Daoy (cell line): ENCODE results near the gene GJD3. TPM values are rescaled to one million over a fixed set of nuclear protein-coding genes. Genes with fewer than 3 reads are reported as not detected.

Experiments
- DNase-seq: peaks from one replicate; pipeline ENCODE4 v3.0.0-alpha.2; 2015; ENCODE audit warnings: low read depth
- total RNA-seq: library from RNA; depleted of rRNA; stranded (reverse); fragments of >200 nt; shearing (Covaris generic); gene quantifications from 2 replicates; pipeline ENCODE4 v1.2.3, GENCODE V29; 2014

Gene GJD3
- total RNA-seq, 1 experiment from 2014 or later, result not detected

DNA sequence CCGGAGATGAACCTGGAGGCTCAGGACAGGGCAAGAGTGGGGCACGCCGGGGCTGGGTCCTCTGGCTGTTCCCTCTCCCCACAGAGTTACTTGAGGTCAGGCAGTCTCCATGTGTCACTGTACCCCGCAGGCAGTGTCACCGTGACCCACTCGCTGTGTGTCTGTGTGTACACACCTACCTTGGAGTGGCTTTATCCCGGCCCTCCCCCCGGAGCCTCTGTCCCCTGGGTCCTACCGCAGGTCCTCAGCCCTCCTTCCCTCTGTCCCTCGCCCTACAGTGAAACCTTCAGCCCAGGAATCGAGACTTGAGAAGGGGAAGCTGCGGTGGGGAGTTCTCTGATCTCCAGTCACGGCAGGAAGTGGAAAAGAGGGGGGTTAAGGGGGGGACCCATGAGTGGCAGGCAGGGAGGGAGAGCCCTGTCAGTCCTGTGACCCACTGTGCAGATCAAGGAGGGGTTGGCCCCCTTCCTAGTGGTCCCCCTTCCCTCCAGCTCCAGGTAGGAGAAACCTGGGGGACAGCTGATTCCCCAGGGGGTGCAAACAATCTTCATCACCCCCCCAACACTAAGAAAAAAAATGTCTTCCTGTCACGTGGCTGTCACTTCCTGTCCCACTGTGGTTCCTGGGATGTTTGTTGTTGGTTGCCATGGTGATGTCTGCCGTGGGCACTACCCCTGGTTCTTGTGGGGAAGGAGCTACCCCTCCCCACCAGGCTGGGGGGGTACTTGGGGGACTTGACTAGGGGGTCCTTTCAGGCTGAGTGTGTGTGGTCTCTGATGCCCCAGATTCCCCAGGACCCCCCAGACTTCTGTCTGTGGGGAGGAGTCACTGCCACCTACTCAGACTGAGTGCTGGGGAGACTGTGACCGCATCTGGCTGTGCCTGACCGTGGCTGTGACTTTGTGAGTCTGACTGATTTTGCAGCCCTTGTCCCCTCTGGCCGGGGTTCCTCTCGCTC lies 41.9 kb downstream of the GJD3 start:
- DNase-seq, result peak; percentile 91

DNA sequence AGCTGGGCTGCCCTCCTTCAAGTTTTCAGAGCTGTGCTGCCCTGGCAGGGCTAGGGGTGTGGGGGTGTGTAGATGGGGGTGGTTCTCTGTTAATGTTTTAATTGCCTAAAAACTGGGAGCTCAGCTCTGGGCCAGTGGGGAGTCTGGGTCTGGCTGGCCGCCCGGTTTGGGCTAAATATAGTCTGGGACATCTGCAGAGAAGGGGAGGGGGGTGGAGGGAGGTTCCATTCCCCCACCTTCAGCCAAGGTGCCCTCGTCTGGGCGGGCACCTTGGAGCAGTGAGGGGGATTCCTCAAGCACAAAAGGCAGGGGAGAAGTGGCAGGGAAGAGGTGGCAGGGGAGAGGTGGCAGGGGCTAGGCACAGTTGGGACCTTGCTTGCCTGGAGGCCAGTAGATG lies 42.6 kb downstream of the GJD3 start:
- no peak for DNase-seq

DNA sequence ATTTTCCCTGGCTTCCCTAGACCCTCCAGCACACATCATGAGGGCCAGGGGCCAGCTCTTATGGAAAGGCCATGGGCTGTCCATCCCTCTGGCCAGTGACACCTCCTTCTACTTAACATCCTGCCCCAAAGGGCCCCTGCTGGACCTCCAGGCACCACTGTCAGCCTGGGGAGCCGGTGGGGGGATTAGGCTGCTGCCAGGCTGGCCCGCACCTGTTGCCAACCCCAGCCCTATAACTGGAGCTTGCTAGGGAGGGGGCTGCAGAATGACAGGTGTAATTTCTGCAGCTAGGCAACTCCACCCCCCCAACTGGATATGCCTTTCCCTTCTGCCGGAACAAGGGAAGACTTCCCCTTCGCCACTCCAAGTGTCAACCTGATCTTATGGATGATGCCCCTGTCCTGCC lies 43.0 kb downstream of the GJD3 start:
- no peak for DNase-seq

DNA sequence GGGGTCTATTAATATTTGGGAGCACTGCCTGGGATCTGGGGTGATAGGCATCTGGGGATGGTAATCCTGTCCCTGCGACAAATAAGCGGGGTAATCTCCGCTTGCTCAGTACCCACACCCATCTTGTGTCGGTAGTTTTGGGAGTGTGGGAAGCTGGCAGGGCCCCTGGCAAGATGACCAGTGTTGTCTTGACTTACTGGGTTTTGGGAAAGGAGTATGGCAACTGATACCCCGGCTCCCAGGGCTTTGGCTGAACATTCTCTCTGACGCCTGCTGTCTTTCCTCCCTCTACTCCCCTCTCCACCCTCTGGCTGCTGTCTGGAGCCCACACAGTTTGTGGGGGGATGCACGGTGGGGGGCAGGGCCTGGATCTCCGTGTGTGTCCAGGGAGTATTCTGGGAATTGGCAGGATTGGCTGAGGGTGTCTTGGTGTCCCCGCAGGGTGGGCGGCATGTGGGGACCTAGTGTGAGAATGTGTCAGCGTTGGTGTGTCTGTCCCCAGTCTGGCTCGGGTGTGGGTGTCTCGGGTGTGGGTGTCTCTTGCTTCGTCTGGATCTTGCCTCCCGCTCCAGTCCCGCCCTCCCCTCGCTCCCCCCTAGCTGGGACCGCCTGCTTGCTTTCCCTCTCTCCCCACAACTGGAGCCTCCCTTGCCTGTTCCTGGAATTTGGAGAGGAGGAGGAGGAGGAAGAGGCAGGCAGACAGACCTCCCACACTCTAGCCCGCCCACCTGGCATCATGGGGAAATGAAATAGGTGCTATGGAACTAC lies 43.6 kb downstream of the GJD3 start:
- peak; percentile 55 for DNase-seq

DNA sequence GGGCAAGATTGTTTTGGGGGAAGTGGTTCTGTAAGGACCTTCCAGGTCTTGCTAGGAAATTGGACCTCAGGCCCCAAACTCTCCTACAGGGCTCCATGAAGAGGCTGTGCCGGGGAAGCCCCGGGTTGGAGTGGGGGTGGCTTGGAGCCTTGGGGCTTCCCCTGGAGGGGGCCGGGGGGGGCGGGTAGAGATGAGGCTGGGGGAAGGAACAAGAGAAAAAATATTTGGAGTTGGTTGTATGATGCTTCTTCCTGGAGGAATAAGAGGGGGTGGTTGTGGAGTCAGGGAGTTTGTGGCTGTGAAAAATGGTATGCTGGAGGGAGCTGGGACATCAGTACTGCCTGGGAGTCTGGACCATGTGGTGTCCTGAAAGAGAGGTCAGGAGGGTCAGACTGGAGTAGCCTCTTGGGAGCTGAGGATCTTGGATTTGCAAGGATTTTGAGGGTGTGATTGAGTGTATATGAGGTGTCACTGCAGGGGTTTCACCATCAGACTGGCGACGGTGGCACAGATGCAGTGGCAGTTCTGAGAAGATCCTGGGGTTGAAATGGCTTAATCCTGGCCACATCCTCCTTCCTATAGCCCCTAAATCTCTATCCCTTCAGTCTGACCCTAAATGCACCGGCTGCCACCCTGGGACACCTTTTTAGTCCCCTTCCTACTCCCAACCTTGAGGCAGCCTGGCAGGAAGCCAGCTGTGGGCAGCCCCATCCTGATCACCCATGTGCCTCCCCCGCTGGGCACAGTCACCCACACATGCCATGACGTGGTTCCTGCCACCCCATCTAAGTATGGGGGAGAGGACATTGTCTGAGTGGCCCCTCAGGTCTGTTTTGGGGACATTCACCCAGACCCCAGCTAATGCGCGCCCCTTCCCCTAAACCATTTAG lies 44.6 kb downstream of the GJD3 start:
- DNase-seq, result peak; percentile 61

DNA sequence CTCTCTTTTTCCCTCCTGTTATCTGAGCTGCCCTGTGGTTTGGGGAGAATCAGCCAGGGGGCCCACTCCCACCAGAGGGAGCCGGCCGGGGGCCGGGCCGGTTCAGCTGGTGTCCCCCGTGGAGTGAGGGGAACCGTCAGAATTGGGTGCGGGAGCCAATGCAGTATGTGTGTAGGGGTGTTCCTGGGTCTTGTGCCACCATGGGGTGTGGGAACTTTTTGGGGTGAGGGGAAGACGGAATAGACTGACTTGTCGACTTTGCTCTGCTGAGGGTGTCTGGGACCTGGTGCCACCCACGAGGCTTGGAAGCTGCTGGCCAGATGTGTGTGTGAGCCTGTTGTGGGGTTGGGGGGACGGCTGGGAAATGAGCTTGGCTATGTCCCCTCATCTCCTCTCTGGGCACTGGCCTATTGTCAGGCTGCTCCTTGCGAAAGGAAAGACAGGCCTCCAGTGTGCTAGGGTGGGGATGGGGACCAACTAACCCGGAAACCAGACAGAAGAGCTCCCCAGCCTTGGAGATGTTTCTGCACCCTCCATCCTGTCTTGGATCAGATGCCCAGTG lies 45.6 kb downstream of the GJD3 start:
- DNase-seq, result no peak

DNA sequence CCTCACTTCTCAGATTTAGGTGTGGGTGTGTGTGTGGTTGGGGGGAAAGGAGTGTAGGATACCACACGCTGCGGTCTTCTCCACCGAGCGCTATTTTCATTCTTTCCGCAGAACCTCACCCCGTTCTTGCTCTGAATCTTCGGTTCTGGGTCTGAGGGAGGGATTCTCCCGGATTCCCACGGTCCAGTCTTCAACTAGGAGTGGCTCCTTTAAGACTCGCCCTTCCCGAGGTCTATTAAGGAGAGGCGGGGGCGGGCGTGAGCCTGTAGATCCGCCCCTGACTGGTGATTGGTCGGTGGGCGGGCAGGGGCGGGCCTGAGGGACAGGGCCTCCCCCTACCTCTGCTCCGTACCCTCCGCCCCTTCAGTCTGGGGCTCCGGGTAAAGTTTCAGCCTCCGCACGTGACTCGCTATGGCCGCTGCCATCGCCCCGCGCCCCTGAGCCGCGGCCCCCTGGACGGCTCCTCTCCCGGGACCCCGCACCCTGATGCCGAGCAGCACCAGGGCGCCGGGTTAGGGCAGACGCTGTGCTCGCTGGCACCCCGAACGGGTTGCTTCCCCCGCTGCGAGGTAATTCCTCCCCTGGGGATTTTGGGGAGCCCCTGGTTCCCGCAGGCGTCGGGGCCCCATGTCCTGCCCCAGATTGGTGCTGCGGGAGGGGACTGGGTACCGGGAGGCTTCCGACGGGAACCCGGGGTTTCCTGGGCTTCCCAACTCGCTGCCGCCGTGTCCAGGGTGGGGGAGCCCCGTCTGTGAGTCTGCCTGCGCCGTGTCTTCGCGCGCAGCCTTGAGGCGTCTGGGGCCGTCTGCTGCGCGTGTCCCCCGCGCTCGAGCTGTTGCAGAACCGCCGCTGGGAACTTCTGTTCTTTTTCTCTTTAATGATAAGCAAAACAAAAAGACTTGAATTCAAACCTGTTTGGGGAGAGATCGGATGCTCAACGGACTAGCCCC lies 46.4 kb downstream of the GJD3 start:
- peak; percentile 98 for DNase-seq

DNA sequence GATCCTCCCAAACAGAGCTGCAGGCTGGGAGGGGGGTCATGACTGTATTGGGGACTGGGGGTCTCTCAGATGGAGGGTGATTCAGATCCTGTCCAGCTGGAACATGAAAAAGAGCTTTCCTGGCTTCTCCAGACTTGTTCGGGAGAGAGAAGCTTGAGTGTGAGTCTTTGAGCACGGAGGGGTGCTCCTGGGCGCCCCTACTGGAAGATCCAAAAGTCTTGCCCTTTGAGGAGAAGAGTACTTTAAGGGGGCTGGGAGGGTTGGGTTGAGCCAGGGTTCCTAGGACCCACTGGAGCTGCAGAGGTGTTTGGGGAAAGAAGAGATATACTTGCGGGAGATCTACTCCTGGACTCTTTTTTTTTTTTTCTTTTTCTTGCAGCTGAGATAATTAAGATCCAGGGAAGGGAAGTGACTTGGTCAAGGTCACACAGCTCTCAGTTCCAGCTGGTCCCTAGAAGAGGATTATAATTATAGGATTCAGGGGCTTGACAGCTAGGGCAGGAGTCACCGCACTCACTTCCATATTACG lies 47.1 kb downstream of the GJD3 start:
- DNase-seq, result peak; percentile 77

DNA sequence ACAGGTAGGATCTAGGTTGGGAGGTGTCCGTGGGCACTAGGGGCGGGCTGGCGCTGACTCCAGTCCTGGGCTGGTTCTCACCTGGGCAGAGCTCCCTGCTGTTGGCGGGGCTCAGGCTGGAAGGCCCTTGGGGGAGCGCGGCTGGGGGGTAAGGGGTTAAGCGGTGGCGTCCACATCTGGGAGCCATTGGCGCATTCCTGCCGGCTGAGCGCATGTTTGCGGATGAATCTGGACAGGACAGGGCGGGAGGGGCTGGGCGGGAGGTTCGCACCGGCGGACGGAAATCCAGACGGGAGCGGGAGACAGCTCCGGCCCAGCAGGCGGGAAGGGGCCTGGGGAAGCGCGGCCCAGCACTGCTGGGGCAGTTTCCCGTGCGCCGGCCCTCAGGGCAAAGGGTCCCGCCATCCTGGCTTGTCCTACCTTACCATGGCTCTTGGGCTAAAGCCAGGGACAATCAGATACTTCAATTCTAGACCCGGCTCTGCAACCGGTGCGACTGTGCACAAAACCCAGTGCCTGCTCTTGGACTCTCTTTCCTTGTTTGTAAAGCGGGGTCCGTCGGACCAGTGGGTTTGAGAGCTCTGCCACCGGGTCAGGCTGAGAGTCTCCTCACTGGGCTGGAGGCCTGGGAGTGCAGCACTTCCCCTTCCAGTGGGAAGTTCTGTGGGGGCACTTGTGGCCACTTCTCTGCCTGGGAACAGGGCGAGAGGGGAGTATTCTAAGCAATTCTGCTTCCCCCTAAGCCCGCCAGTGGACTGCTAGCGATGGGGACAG lies 47.8 kb downstream of the GJD3 start:
- peak; percentile 92 for DNase-seq

DNA sequence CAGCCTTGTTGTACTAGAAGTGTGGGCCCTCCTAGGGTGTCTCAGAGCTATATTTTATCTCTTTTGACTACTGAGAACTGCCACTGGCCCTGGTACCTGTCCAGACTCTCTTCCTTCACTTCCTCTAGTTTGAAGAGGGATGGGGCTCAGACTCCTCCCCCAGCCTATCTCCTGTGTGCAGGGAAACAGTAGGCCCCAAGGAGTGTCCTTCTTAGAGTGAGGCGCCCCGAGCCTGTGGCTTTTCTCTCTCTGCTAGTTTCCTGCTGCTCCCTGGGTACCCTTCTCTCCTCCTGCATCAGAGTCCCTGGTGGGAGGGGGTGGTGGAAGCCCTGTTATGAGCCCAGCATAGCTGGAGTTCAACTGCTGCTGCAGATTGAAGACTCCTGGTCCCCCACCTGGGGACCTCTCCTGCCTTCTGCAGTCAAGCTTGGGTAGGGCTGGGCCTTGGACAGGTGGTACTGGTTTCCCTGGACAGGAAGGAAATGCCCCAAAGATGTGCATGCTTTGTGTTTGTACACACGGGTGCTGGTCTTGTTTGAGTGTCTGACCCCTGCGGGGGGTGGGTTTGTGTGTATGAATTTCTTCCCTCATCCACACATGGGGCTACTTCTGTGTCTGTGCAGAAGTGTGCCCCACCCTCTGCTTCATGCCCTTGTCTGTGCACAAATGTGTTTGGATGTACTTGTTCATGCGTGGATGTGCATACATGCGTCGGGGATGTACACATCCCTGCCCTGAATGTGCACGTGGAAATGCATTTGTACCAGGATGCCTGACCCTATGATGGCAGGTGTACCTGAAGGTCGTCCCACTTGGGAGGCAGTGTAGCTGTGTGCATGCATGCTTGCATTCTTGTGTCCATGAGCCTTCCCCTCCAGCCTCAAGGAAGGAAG lies 48.6 kb downstream of the GJD3 start:
- DNase-seq, result no peak

DNA sequence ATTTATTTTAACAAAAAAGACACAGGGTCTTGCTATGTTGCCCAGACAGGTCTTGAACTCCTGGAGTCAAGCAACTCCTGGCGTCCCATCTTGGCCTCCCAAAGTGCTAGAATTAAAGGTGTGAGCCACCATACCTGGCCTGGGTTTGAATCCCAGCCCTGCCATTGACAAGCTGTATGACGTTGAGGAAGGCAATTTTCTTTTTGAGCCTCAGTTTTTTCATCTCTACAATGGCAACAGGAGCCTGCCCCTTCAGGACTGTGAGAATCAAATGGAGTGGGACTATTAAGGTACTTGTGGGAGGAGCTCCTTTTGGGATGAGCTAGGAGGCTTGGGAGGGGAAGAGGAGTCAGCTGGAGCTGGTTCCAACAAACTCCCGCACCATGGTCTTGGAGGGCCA lies 49.3 kb downstream of the GJD3 start:
- DNase-seq, result no peak

DNA sequence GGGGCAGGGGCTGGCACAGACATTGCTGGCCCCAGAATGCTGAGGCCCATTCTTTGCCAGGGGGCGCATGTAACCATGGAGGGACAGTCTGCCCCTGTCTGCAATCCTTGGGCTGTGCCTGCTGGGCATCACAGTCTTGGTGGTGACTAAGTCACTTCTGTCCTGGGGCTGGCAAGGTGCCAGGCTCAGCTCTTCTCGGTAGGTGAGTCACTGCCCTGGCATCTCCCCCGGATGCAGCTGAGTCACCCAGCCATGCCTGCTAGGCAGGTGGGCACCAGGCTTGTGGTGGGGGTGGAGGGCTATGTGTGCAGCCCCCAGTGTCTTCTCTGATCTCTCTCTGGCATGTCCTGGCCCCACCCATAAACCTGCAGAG lies 50.0 kb downstream of the GJD3 start:
- peak; percentile 99 for DNase-seq

DNA sequence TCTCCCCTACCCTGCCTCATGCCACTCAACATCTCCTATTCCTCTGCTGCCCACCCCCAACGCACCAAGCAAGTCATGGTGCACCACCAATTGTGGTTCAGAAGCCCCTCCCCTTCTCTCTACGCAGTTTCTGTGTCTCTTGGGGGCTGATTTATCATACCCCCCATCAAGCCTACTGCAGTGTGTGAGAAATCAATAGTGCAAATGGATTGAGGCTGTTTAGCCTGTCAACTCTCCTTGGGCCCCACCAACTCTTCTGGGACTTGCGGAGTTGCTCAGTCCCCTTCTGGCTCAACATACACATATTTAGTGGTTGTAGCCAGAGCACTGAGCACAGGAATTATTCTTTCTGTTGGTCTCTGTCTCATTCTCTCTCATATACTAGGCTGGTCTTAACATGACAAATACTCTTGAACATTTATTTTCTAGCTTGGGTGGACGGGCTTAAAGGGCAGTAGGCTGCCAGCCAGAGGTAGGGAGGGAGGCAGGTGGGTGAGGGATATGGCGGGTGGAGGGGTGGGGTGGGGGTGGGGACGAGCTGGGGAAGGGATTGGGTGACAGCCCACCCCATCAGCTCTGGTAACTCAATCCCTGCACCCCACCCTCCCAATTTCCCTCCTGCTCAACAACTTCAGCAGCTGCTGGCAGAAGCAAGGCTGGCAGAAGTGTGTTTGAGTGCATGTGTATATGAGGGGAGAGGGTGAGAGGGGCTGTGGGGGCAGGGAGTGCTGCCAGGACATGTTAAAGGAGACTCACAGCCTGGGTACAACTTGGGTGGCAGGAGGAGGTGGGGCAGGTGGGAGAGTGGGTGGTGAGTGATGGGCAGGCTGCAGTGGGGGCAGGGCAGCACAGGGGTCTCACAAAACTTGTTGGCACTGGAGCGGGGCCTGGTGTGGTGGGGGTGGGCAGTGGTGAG lies 50.6 kb downstream of the GJD3 start:
- peak; percentile 52 for DNase-seq
